GM19240 (cell line): ENCODE data around the gene LRRC2.
A peak's percentile ranks its signal among the peaks of the same experiment; 100 is the strongest.
"Not testable (repeated sequence)": the region's sequence is repeated elsewhere in the genome, so short reads cannot be mapped to it uniquely, and the experiment has no call there.

Experiments used
- DNase-seq: peaks from one replicate; pipeline ENCODE4 v3.0.0; 2011; ENCODE audit warnings: low spot score; ENCODE audit not compliant: insufficient read length

LRRC2 gene

DNA sequence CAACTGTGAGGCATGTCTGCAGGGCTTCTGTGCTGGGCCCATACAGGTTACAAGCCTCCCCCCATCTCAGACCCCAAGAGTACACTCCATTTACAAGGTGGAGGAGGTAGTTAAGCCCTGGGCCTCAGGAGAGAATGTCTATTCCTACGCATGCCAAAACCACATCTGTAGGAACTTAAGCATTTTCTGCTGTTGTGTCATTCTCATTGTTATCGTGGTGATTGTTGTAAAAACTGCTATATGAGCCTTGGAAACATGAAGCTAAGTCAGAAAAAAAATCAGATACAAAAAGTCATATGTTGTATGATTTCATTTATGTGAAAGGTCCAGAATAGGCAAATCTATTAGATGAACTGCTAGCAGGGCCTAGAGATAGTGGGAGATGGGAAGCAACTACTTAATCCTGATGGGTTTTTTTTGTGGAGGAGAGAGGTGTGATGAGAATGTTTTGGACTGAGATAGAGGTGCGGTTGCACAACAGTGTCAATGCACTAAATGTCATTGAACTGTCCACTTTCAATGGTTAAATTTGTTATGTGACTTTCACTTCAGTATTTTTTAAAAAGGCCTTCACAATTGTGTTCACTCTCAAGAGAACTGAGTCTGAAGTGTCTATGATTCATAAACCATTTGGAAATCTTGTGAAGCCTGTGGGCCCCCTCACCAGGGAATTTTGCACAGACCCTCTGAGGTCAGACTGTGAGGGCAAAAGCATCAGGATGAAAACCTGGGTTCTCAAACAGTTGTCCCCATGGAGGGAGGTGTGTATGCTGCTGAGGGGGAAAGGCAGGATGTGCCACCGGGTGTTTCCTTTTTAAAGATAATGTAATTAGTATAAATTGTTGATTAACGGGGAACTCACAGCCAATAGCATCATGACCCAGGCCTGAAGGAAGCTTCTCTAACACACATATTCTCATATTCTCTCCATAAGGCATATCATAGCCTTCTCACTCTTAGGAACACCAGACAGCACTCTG lies 65.2 kb downstream of the LRRC2 start:
- no peak for DNase-seq

DNA sequence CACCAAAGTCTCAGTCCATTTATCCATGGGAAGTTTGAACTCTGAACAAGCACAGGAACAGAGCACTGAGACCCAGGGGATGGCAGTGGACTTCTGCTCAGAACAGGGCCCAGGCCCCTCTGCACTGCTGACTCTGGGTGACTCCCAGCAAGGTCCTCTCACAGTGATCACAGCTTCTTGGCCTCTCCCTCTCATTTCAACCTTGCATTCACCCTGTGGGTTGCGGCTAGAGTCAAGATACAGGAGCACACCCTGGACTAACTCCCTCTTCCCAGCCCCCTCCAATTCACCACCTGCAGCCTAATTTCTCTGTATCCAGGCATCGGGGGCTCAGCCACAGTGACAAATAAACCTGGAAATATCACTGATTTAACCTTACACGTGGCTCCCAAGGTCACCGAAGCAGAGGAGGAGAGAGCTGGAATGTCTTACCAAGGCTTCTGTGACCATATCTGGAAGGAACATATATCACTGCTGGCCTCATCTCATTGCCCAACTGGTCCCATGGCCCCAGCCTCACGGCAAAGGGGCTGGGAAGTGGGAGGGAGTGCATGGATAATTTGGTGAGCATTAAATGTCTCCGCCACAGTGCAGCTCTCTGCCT lies 67.1 kb downstream of the LRRC2 start:
- DNase-seq = no peak

DNA sequence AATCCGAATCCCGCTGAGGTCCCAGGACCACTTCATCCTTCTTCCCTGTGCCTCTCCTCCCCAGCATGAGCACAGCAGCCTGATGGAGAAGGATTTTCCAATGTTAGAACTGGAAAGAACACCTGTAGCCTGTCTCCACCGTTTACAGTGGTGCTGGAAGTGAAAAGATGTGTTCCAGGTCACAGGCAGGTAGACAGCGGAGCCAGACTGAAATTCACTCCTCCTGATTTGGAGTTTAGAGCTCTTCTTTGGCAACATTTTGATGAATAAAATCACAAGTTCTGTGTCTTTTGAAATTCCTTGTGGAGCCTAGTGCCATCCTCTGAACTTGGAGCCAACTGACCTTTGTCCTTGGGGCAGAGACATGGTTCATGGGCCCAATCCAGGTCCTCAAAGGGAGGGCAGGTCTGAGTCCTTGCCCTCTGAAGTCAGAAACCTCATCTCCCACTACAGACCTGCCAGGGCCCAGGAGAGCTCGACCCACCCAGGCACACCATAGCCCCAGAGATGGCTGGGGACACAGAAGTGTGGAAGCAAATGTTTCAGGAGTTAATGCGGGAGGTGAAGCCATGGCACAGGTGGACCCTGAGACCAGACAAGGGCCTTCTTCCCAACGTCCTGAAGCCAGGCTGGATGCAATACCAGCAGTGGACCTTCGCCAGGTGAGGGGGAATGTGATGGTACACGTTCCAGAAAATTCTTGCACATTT lies 68.4 kb downstream of the LRRC2 start, which contains the start of gene RTP3:
Gene RTP3, plus strand, starts transcription at position 421 of the 710 bp plus-strand sequence. Its CDS starts 87 bp downstream, at position 508.
- no peak for DNase-seq

DNA sequence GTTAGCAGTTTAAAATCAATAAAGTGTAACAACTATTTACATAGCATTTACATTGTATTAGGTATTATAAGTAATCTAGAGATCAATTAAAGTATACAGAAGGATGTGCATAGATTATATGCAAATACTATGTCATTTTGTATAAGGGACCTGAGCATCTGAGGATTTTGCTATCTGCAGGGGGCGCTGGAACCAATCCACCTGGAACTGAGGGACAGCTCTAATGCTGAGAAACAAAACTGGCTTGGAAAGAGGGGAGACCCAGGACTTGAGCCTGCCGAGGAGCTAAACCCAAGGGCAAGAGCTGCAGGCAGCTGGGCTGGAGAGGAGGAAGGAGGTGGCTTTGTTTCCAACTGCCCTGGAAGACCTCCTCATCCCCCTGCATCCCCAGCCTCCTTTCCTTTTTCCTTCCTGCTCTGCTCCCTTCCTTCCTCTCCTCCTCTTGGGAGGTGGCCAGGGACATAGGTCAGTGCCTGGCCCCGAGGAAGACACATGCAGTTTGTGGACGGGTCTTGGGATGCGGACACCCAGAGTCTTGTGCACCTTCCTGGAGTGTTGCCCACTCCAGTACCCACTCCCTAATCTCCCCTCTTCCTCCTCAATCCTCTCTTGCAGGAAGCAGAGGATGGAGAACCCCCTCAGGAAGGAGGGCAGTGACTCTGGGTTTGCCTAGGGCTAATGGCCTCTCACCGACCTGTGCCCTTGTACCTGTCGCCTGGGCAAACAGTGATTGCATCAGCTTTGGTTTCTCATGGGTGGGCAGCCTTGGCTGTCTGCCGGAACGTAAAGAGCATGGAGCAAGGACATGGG lies 69.2 kb downstream of the LRRC2 start:
- no peak for DNase-seq

DNA sequence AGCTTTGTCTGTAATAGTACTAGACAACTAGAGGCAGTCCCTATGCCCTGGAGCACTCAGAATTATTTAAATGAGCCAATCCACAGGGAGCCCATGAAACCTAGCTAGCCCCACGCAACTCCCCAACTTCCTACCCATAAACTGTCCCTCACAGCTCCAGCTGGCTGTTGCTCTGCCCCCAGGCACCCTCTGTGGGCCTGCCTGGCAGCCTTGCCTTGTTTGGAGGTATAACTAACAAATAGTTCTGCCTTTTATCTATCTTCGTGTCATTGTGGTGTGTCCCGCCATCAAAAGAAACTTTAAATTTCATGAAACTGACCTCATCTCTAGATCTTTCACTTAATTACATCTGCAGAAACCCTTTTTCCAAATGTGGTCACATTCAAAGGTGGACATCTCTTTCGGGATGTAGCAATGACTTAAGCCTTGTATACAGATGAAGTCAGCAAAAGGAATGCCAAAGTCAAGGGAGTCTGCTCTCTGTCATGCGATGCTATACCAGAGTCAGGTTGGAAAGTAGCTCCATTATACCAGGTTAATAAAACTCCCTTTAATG lies 70.1 kb downstream of the LRRC2 start:
- no peak for DNase-seq

DNA sequence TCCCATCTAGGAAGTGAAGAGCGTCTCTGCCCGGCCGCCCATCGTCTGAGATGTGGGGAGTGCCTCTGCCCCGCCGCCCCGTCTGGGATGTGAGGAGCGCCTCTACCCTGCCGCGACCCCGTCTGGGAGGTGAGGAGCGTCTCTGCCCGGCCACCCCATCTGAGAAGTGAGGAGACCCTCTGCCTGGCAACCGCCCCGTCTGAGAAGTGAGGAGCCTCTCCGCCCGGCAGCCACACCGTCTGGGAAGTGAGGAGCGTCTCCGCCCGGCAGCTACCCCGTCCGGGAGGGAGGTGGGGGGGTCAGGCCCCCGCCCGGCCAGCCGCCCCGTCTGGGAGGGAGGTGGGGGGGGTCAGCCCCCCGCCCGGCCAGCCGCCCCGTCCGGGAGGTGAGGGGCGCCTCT lies 71.6 kb downstream of the LRRC2 start:
- not testable (repeated sequence) for DNase-seq

DNA sequence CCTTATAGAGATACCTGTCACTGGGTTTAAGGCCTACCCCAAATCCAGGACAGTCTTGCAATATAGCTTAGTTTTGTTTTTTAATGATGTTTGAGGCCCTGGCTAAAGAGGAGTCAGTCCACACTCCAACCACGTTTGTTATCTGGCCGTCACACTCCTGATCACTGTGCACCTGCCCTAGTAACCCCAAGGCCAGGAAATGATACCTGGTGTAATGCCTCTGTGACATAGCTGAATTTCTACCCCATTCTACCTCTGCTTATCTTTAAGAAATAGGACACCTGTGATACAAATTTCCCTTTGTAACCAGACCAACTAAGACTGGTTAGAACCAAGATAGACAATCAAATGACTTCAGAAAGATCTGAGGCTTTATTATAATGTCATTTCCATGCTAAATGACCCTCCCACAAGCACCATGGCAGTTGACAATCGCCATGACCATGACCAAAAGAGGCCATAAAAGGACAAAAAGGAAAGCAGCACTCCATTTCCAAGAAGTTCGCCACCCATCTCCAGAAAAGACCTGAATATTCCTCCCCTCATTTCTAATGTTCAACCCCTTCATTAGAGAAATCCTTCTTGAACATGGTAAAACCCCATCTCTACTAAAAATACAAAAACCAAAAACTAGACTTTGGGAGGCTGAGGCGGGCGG lies 73.1 kb downstream of the LRRC2 start:
- no peak for DNase-seq

DNA sequence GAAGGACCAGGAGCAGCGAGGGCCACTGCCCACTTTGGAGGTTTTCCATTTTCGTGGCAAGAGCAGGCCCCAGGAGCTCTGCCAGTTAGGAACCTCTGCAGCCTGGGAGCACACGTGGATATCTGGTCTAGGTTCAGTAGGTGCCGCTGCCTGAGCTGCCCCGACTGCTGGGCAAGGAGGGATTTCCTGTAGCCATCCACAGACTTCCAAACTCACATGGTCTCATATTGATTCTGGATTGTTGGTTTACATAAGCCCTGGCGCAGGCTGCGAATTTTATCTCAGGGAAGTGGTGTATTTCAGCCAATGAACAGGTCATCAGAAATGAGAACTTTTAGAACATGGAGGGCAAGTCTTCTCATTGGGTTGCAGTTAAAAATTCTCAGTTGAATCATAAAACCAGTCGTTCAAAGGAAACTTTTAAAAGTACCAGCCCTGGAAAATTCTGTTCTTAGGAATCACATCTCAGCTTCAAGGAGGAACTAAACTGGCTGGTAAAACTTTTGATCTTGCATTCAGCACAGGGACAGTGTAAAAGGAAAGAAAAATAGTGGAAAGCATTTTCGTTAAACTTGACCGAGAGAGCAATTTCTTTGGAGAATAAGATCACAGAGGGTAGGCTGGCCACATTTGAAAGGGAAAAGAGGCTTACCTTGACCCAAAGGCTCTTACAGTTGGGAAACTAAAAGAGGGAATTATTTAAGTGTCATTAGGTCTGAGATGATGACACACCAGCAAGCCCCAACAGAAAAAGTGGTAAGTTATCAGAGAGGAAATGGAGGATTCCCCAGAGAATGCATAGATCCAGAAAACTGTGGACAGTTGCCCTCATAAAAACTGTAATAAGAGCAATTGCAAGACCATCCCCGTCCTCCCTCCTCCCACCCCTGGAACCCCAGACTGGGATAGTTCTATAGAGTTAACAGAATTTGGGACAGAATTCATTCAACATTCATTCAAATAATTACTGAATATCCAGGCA lies 74.7 kb downstream of the LRRC2 start:
- no peak for DNase-seq

DNA sequence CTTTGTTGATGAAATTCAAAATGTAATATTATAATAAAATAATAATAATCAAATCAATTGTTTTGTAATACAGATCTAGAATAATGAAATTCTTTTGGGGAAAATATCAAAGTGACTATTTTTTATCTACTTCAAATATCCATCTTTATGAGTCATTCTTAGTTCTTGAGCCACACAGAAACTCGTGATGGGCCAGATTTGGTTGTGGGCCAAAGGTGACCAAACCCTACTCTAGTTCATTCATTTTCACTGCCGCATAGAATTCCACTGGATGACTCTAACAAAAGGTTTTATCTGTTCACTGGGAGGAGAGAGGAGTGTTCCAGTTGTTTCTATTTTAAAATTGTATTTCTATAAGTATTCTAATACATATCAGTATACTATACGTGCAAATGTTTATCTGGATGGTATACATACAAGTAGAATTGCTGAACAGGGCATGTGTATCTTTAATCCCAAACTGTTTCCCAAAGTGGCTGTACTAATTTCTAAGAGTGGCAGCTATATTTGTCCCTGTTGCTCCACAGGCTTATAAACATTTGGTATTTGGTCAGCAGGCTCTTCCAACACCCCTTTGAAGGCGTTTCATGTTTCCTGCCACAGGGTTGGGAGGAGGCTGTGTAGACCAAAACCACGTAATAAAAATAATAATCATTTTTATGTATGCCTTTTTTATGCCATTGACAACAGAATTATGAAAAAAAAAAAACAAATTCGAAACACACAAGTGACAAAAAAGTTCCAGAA lies 75.6 kb downstream of the LRRC2 start:
- no peak for DNase-seq

DNA sequence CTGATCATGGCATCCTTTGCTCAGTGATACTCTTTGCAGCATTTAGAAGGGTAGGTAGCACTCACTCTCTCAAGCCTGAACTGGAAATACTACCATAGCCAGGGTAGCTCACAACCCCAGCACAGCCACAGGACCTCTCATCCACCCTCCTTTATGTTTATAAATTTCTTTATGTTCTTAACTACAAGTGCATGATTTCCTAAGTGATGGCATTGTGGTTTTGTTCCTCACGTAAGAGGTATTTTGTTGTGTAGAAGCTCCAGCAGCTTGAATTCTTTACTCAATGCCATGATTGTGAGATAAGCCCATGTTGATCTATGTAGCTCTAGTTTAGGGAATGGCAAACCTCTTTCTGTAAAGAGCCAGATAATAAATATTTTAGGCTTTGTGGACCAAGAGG lies 76.2 kb downstream of the LRRC2 start:
- DNase-seq = no peak

DNA sequence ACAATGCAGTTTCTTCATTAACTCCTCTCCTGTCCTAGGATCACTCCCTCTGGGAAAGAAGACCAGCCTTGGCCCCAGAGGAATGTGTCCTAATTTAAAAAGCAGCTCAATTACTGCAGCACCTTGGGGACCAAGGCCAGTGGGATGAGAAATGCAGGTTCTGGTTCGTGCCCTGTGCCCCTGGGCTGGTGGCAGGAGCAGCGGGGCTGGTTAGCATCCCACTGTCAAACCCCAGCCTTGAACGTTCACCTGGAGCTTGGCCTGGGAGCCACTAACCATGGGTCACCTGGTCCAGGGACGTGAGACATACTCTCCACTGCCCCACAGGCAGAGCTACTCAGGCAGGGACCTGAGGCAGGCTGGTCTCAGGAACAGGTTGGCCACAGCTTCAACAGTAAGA lies 76.7 kb downstream of the LRRC2 start:
- DNase-seq = no peak

DNA sequence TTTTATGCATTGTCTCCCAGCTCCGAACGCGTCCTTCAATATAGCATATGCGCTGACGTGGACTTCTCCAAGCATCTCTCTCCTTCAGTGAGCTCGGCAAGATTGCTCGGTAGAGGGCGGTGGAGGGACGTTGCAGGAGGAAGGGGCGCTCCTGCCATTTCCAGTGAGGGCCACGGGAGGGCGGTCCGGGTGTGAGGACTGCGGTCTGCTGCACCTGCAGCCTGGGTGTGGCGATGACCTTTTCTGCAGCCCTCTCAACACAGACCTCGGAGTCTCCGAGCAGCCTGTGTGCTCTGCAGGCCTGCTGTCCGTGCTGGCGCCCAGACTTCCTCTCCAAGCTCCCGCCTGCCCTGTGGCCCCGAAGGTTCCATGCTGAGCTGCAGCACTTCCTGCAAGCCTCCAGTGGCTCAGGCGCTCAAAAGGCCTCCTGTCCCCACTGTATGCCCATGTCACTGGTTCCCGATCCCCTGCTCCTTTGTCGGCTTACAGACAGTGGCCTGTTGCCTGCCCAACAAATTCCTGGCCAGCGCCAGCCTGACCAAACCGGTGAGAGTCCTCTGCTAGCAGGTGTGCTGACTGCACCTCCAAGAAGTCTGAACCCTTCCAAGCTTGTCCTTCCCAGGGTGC lies 77.3 kb downstream of the LRRC2 start:
- peak; percentile 98 for DNase-seq

DNA sequence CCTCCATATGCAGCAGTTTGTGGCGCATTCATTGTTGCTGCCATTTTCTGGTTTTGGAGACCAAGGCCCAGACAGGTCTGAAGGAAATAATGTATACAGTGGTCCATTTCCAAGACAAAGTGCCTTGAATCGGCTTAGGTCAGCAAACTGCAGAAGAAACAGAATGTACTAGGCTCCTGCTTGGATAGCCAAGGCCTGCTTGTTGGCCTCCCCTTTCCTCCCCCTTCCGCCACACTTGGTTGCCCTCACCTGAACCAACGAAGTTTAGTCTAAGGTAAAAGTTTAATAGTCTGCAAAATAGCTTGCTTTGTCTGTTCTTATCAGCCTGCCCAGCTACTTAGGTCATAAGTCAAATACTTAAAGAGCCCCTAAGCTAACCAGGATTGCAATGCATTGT lies 80.3 kb downstream of the LRRC2 start:
- DNase-seq = no peak

DNA sequence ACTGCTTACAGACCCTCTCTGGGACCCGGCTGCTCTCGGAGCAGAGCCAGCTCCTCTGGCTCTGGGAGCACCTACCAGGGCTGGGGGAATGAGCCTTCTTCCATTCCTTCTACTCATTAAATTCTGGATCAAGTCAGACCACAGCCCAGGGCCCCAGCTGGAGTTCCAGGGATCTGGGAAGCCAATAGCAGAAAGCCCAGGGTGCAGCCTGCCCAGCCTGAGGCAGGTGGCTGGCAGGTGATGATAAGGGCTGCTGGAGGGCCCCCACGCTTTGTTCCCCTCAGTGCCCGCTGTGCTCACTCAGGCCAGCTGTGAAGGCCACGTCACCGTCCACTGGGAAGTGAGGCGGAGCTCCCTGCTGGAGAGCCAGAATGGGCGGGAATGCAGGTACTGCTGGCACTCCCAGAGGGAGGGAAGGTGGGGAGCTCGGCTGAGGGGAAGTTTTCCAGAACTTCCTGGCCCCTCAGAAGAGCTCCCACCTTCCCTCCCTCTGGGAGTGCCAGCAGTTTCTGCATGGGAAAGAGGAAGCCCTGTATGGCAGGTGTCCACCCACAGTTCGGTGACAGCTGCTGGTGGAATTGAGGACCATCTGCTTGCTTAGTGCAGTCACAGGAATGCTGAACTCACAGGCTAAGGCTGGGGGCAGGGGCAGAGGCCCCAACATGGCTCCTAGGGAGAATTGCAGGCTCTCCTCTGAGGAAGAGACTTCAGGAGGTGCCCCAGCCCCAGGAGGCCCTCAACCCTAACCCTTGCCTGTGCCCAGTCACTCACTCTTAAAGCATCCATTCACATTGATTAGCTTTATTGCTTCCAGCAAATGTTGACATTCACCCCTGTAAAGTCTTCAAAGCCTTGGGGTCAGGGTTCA lies 81.0 kb downstream of the LRRC2 start:
- no peak for DNase-seq

DNA sequence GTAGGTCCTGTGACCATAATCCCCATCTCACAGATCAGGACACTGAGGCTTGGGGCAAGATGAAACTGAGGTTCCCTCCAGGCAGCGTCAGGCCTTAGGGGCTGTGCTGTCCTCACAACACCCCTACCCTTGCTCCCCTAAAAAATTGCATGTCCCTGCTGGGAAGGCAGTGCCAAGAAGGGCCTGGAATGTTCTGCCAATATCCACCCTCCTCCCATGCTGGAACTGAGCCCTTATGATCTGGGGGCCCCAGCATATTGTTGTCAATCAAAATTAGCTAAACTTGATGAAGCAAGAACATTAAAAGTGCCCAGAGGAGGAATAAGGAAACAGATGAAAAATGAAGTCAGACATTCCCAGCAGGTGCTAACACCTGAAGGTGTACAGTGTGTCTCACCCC lies 81.7 kb downstream of the LRRC2 start:
- DNase-seq = no peak

DNA sequence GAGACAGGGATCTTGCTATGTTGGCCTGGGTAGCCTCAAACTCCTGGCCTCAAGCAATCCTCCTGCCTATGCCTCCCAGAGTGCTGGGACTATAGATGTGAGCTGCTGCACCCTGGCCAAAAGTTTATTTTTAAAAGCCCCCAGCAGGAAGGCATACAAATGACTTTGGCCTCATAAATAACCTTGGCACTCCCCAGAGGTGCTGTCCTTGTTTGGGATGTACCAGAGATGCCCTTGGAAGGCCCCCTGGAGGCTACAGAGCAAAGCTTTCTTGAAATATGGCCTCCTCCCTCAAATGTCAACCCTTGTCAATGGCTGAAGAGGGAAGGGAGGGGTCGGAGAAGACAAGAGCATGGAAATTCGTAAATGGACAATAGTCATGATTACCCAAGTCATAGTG lies 82.3 kb downstream of the LRRC2 start:
- no peak for DNase-seq
